Stimulated activated CD4-positive, alpha-beta T cell treated with anti-CD3 and anti-CD28 coated beads, TNF-alpha, amount 100 ng/mL, for 24 hours (primary cell): Measurements from ENCODE around the gene DUSP6.
A peak's percentile ranks its signal among the peaks of the same experiment; 100 is the strongest.

ENCODE experiments used
- DNase-seq, 3 experiments: peaks; one replicate each; pipeline ENCODE4 v3.0.0-alpha.2; 2020; ENCODE audit warnings: low read depth in 3 of 3

The DUSP6 gene

GRCh38 chr12:89373763-89374572 is 21.7 kb upstream of the DUSP6 start:
- no peak for DNase-seq

GRCh38 chr12:89372584-89373370 is 20.5 kb upstream of the DUSP6 start:
- no peak for DNase-seq

GRCh38 chr12:89370850-89371249 is 18.5 kb upstream of the DUSP6 start:
- DNase-seq, result no peak

- no peak for DNase-seq
Measured at GRCh38 chr12:89370421-89370831, 18.1 kb upstream of the DUSP6 start.

- DNase-seq, result no peak
Measured at GRCh38 chr12:89369166-89369565, 16.9 kb upstream of the DUSP6 start.

GRCh38 chr12:89368391-89368790 is 16.1 kb upstream of the DUSP6 start:
- DNase-seq, result no peak

GRCh38 chr12:89366676-89367364 is 14.5 kb upstream of the DUSP6 start:
- no peak for DNase-seq

GRCh38 chr12:89364631-89365030 is 12.3 kb upstream of the DUSP6 start:
- DNase-seq, result no peak

- no peak for DNase-seq
Measured at GRCh38 chr12:89364058-89364457, 11.8 kb upstream of the DUSP6 start.

- DNase-seq, result no peak
Measured at GRCh38 chr12:89363582-89363981, 11.3 kb upstream of the DUSP6 start.

- DNase-seq, result no peak
Measured at GRCh38 chr12:89363084-89363483, 10.8 kb upstream of the DUSP6 start.

- DNase-seq, result no peak
Measured at GRCh38 chr12:89359615-89360014, 7.3 kb upstream of the DUSP6 start.

- DNase-seq, result no peak
Measured at GRCh38 chr12:89358805-89359204, 6.5 kb upstream of the DUSP6 start.

- no peak for DNase-seq
Measured at GRCh38 chr12:89357297-89357730, 5.0 kb upstream of the DUSP6 start.

- no peak for DNase-seq
Measured at GRCh38 chr12:89356069-89356665, 3.9 kb upstream of the DUSP6 start.

- DNase-seq, result no peak
Measured at GRCh38 chr12:89355243-89356068, 3.2 kb upstream of the DUSP6 start.

- DNase-seq, result no peak
Measured at GRCh38 chr12:89354612-89355067, 2.3 kb upstream of the DUSP6 start.

- DNase-seq, result peak; percentile 38 to 74 (median 43)
Measured at GRCh38 chr12:89353823-89354611, 1.7 kb upstream of the DUSP6 start.

GRCh38 chr12:89353188-89353822 is 1.0 kb upstream of the DUSP6 start:
- peak in 1 of 3 experiments; percentile 49 for DNase-seq

GRCh38 chr12:89352242-89352491 is 134 bp downstream of the DUSP6 start:
- DNase-seq, result no peak
